Smooth muscle cell (in vitro differentiated cells): ENCODE measurements around the gene C18orf63. TPM values are rescaled to one million over a fixed set of nuclear protein-coding genes. Genes with fewer than 3 reads are reported as not detected.

ENCODE experiments used
- DNase-seq: peaks from one replicate; lab custom pipeline; 2025; ENCODE audit not compliant: unreplicated experiment; lab: John Stamatoyannopoulos, UW
- H2AFZ ChIP-seq: fragments of 200-600 bp; sonication (generic); 2 replicates; pipeline ENCODE4 v1.6.0; 2016; ENCODE audit warnings: antibody characterized with exemption, low read depth, mild to moderate bottlenecking
- H3F3A ChIP-seq: fragments of 200-600 bp; sonication (generic); 2 replicates; pipeline ENCODE4 v1.6.0; 2017; ENCODE audit warnings: antibody characterized with exemption, low read depth
- H3K27ac ChIP-seq: fragments of 200-600 bp; sonication (generic); 2 replicates; pipeline ENCODE4 v1.5.1; 2016; ENCODE audit warnings: low read depth, mild to moderate bottlenecking
- H3K27me3 ChIP-seq: fragments of 200-600 bp; sonication (generic); 2 replicates; pipeline ENCODE4 v1.6.1; 2016; ENCODE audit warnings: low read depth, mild to moderate bottlenecking
- H3K36me3 ChIP-seq: fragments of 200-600 bp; sonication (generic); 2 replicates; pipeline ENCODE4 v1.5.1; 2016; ENCODE audit warnings: low read depth
- H3K4me1 ChIP-seq: fragments of 200-600 bp; sonication (generic); 2 replicates; pipeline ENCODE4 v1.5.1; 2016; ENCODE audit warnings: low read depth
- H3K4me2 ChIP-seq: fragments of 200-600 bp; sonication (generic); 2 replicates; pipeline ENCODE4 v1.6.0; 2016; ENCODE audit warnings: mild to moderate bottlenecking
- H3K4me3 ChIP-seq: fragments of 200-600 bp; sonication (generic); 2 replicates; pipeline ENCODE4 v1.5.1; 2016; ENCODE audit warnings: mild to moderate bottlenecking
- H3K79me2 ChIP-seq: fragments of 200-600 bp; sonication (generic); 2 replicates; pipeline ENCODE4 v1.6.0; 2016; ENCODE audit warnings: low read depth, mild to moderate bottlenecking
- H3K9ac ChIP-seq: fragments of 200-600 bp; sonication (generic); 2 replicates; pipeline ENCODE4 v1.6.0; 2016; ENCODE audit warnings: low read depth
- H3K9me3 ChIP-seq: fragments of 200-600 bp; sonication (generic); replicated peaks from 2 replicates; pipeline ENCODE4 v1.5.1; 2016; ENCODE audit warnings: low read depth
- H4K20me1 ChIP-seq: fragments of 200-600 bp; sonication (generic); 2 replicates; pipeline ENCODE4 v1.6.0; 2016; ENCODE audit warnings: low read depth
- WGBS: methylation state at CpG from one replicate; pipeline ENCODE4 v1.1.7; 2016; ENCODE audit warnings: low lambda C conversion rate; 5-methylcytosine and 5-hydroxymethylcytosine counted together
- polyA plus RNA-seq: library from polyadenylated mRNA; unstranded; fragments of >200 nt; fragmentation: Nextera tagmentation; extraction: Ambion mirVana; gene quantifications from 2 replicates; pipeline ENCODE4 v1.2.1, GENCODE V29; 2016
- total RNA-seq: library from RNA; depleted of rRNA; stranded (reverse); fragments of >200 nt; gene quantifications from 2 replicates; pipeline ENCODE4 v1.2.3, GENCODE V29; 2014
- TF ChIP-seq, protein P1 (sequence below): fragments of 200-600 bp; sonication (generic); IDR thresholded peaks from 2 replicates; pipeline ENCODE4 v1.5.1; 2017; ENCODE audit warnings: borderline replicate concordance, mild to moderate bottlenecking, antibody characterized with exemption; ENCODE audit not compliant: insufficient read depth, poor library complexity, severe bottlenecking

Gene C18orf63
- total and polyA plus RNA-seq, 2 experiments from 2014 or later, result not detected

DNA sequence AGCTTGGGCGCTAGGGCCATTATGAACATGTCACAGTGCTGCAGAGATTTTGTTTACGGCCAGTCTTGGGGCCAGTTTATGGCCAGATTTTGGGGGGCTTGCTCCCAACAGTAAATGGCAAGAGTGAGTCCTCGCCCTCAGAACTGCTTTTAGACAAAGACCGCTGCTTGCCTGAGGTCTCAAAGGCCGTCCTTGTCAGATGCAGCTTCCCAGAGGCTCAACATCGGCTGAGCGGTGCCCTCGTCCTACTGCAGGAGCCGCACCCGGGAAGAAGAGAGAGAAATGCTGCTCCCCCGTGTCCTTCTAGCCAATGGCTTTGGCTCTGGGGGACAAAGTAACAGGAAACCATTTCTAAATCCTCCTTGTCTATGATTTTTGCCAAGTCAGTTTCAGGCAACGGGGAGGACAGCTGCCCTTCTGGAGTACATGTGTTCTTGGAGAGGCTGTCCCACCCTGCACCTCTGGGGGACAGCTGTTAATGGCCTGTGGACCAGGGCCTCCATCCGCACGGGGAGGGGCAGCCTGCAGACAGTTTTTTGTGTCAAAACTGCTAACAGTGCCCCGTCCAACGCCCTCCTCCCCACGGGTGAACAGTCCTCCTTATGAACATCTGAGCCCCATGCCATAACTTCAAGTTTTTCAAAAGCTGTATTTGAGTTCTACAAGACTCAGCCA lies 66.1 kb downstream of the C18orf63 start:
- H3K9ac ChIP-seq, result no peak overlapping the region
- no peak overlapping the region for H3K4me2 ChIP-seq
- TF ChIP-seq, protein P1, sequence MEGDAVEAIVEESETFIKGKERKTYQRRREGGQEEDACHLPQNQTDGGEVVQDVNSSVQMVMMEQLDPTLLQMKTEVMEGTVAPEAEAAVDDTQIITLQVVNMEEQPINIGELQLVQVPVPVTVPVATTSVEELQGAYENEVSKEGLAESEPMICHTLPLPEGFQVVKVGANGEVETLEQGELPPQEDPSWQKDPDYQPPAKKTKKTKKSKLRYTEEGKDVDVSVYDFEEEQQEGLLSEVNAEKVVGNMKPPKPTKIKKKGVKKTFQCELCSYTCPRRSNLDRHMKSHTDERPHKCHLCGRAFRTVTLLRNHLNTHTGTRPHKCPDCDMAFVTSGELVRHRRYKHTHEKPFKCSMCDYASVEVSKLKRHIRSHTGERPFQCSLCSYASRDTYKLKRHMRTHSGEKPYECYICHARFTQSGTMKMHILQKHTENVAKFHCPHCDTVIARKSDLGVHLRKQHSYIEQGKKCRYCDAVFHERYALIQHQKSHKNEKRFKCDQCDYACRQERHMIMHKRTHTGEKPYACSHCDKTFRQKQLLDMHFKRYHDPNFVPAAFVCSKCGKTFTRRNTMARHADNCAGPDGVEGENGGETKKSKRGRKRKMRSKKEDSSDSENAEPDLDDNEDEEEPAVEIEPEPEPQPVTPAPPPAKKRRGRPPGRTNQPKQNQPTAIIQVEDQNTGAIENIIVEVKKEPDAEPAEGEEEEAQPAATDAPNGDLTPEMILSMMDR, result no peak
- DNase-seq, result no peak
- no peak overlapping the region for H3K4me3 ChIP-seq
- H3K27me3 ChIP-seq, result no peaks in the 10 kb centered on the region
- H3K36me3 ChIP-seq, result no peaks in the 10 kb centered on the region
- no peaks in the 10 kb centered on the region for H3F3A ChIP-seq
- H3K4me1 ChIP-seq, result no peaks in the 10 kb centered on the region
- no peak overlapping the region for H3K27ac ChIP-seq
- WGBS, result 96% methylated on average over 17 of the region's 17 CpGs
- H4K20me1 ChIP-seq, result no peaks in the 10 kb centered on the region
- no peak overlapping the region for H2AFZ ChIP-seq
- H3K79me2 ChIP-seq, result no peaks in the 10 kb centered on the region
- H3K9me3 ChIP-seq, result no peaks in the 10 kb centered on the region

DNA sequence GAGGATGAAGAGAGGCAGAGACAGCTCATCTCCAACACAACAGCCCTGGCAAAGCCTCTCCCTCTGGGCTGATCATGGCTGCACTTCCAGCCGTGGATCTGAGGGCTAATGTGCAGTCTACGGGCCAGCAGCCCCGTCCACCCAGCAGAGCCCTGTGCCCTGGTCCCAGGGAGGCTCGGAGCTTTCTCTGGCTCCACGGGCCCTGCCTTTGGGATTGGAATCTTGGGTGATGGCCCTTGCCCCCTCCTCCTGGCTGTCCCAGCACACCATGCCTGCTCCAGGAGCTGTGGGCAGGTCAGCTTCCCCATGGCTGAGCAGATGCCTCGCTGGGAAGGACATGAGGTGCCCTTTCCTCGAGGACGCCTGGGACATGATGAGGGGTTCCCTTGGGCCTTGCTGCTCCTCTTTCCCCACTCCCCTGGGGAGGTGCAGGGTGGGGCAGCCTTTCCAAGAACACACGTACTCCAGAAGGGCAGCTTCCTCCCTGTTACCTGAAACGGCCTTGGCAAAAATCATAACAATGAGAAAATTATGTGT lies 66.9 kb downstream of the C18orf63 start:
- no peak overlapping the region for H3K4me3 ChIP-seq
- no peaks in the 10 kb centered on the region for H4K20me1 ChIP-seq
- TF ChIP-seq, protein P1, result no peak
- DNase-seq, result no peak
- H3K9ac ChIP-seq, result no peak overlapping the region
- no peaks in the 10 kb centered on the region for H3K27me3 ChIP-seq
- no peaks in the 10 kb centered on the region for H3F3A ChIP-seq
- no peak overlapping the region for H3K4me2 ChIP-seq
- no peak overlapping the region for H3K27ac ChIP-seq
- H2AFZ ChIP-seq, result no peak overlapping the region
- H3K79me2 ChIP-seq, result no peaks in the 10 kb centered on the region
- no peaks in the 10 kb centered on the region for H3K36me3 ChIP-seq
- no peaks in the 10 kb centered on the region for H3K9me3 ChIP-seq
- WGBS, result 94% methylated on average over 10 of the region's 10 CpGs
- no peaks in the 10 kb centered on the region for H3K4me1 ChIP-seq

DNA sequence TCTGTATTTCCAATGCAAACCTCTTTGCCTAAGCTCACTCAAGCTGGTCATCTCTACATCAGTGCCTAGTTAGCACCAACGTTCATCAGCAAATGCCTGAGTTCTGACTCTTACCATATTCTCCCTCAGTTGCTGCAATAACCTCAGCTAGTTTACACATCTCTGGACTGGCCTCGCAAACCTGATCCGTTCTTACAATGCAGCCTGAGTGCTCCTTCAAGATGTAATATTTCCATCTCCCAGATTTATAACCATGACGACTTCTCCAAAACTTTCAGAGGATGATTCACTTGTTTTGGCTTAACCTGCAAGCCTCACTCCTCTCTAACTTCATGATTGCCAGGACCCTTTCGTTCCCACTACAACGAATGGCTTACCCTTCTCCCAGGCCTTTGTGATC lies 71.7 kb downstream of the C18orf63 start:
- Histone ChIP-seq H3K9me3 (no peaks in the 10 kb centered on the region), H3K4me2 (no peak overlapping the region), H3K27ac (no peak overlapping the region), H3K9ac (no peak overlapping the region), H3F3A (no peaks in the 10 kb centered on the region), H3K27me3 (peaks cover 3% of the 10 kb centered on the region), H2AFZ (no peak overlapping the region), H3K36me3 (no peaks in the 10 kb centered on the region), H3K79me2 (no peaks in the 10 kb centered on the region), H4K20me1 (no peaks in the 10 kb centered on the region), H3K4me3 (no peak overlapping the region), H3K4me1 (no peaks in the 10 kb centered on the region)
- TF ChIP-seq, protein P1, result no peak
- DNase-seq, result no peak
- WGBS, result 84% methylated on average over 6 of the region's 6 CpGs

DNA sequence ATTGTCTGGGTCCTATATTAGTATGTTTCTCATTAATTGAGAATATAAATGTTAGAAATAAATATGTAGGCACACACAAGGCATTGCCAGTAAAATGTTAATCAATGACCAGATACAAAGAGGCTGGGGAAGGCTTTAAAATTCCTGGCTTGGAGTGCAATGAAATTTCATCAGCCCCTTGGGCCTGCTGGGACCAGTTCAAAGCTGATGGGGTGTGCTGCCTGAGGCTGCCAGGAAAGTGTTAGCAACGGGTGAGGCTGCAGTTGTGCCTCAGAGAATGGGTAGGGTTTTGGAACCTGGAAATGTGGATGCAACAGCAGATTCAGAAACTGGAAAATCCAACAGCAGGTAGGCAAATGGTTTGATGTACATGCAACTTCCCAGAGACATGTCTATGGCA lies 72.6 kb downstream of the C18orf63 start:
- H3K4me3 ChIP-seq, result no peak overlapping the region
- no peaks in the 10 kb centered on the region for H3F3A ChIP-seq
- no peak for DNase-seq
- H3K4me1 ChIP-seq, result no peaks in the 10 kb centered on the region
- WGBS, result 78% methylated on average over 1 of the region's 1 CpG
- TF ChIP-seq, protein P1, result no peak
- peaks cover 9% of the 10 kb centered on the region for H3K27me3 ChIP-seq
- no peaks in the 10 kb centered on the region for H3K36me3 ChIP-seq
- no peak overlapping the region for H3K27ac ChIP-seq
- H4K20me1 ChIP-seq, result no peaks in the 10 kb centered on the region
- no peak overlapping the region for H2AFZ ChIP-seq
- H3K9me3 ChIP-seq, result no peaks in the 10 kb centered on the region
- no peak overlapping the region for H3K4me2 ChIP-seq
- no peaks in the 10 kb centered on the region for H3K79me2 ChIP-seq
- no peak overlapping the region for H3K9ac ChIP-seq
